SU-DHL-6 (cell line): ENCODE results near the gene SH3BGR.

Source experiments
- H2AFZ ChIP-seq: fragments of 200-600 bp; sonication (generic); 2 replicates; pipeline ENCODE4 v1.6.1; 2014; ENCODE audit warnings: low read depth, mild to moderate bottlenecking, moderate library complexity, mixed read lengths, antibody characterized with exemption, low read length; ENCODE audit not compliant: severe bottlenecking
- H3F3A ChIP-seq: fragments of 200-600 bp; shearing (Covaris generic); 2 replicates; pipeline ENCODE4 v1.6.0; 2016; ENCODE audit warnings: antibody characterized with exemption, mild to moderate bottlenecking; ENCODE audit not compliant: insufficient read depth
- H3K27ac ChIP-seq: fragments of 200-600 bp; sonication (generic); 2 replicates; pipeline ENCODE4 v1.5.1; 2016; ENCODE audit warnings: low read depth, mild to moderate bottlenecking, low read length, moderate library complexity, mixed read lengths
- H3K27me3 ChIP-seq: fragments of 200-600 bp; sonication (generic), shearing (Covaris generic); 2 replicates; pipeline ENCODE4 v1.6.0; 2014; ENCODE audit warnings: mild to moderate bottlenecking, low read length
- H3K36me3 ChIP-seq: fragments of 200-600 bp; sonication (generic); 2 replicates; pipeline ENCODE4 v1.6.1; 2014; ENCODE audit warnings: mild to moderate bottlenecking, low read length, mixed read lengths
- H3K4me2 ChIP-seq: fragments of 300-600, 200-600 bp; shearing (Covaris generic), sonication (generic); 2 replicates; pipeline ENCODE4 v1.6.0; 2014; ENCODE audit warnings: low read length, low read depth, mild to moderate bottlenecking; ENCODE audit not compliant: poor library complexity, severe bottlenecking
- H3K4me3 ChIP-seq: fragments of 200-600 bp; sonication (generic); 2 replicates; pipeline ENCODE4 v1.5.1; 2014; ENCODE audit warnings: antibody characterized with exemption, low read length, mild to moderate bottlenecking, mixed read lengths; ENCODE audit not compliant: insufficient read depth, poor library complexity, severe bottlenecking
- H3K79me2 ChIP-seq: fragments of 200-600 bp; sonication (generic); 2 replicates; pipeline ENCODE4 v1.6.1; 2014; ENCODE audit warnings: mild to moderate bottlenecking, low read length, moderate library complexity; ENCODE audit not compliant: insufficient read depth
- H3K9ac ChIP-seq: fragments of 200-600 bp; sonication (generic); 2 replicates; pipeline ENCODE4 v1.7.0; 2014; ENCODE audit warnings: mild to moderate bottlenecking, low read length
- H3K9me2 ChIP-seq: fragments of 200-600 bp; sonication (generic); replicated peaks from 2 replicates; pipeline ENCODE4 v1.6.1; 2014; ENCODE audit warnings: low read length; ENCODE audit not compliant: insufficient read depth
- H3K9me3 ChIP-seq: fragments of 200-600 bp; sonication (generic); 2 replicates; pipeline ENCODE4 v1.6.1; 2014; ENCODE audit warnings: low read length, mixed read lengths; ENCODE audit not compliant: insufficient read depth
- H4K20me1 ChIP-seq: fragments of 200-600 bp; sonication (generic); 2 replicates; pipeline ENCODE4 v1.6.1; 2014; ENCODE audit warnings: low read depth, mild to moderate bottlenecking, antibody characterized with exemption, low read length, moderate library complexity, mixed read lengths
- CTCF ChIP-seq: fragments of 200-600 bp; sonication (generic); IDR thresholded peaks from one replicate; pipeline ENCODE4 v1.5.1; 2017; ENCODE audit warnings: antibody characterized with exemption, mild to moderate bottlenecking, low read length, moderate library complexity; ENCODE audit not compliant: insufficient read depth, poor library complexity, severe bottlenecking
- EZH2phosphoT487 ChIP-seq: fragments of 200-600 bp; sonication (generic), shearing (Covaris generic); conservative IDR thresholded peaks from 2 replicates; pipeline ENCODE4 v1.6.1; 2018; ENCODE audit warnings: mild to moderate bottlenecking, antibody characterized with exemption, low read length, moderate library complexity, mixed read lengths

The SH3BGR gene

GRCh38 chr21:39555911-39556590 lies 104.3 kb downstream of the SH3BGR start:
- no peaks in the 10 kb centered on the region for H3F3A ChIP-seq
- H3K9me3 ChIP-seq: no peaks in the 10 kb centered on the region
- no peak overlapping the region for H3K27ac ChIP-seq
- TF ChIP-seq CTCF: no peak
- TF ChIP-seq EZH2phosphoT487: no peak
- no peaks in the 10 kb centered on the region for H3K36me3 ChIP-seq
- H3K9me2 ChIP-seq: no peaks in the 10 kb centered on the region
- H2AFZ ChIP-seq: no peak overlapping the region
- no peaks in the 10 kb centered on the region for H4K20me1 ChIP-seq
- no peak overlapping the region for H3K4me3 ChIP-seq
- no peaks in the 10 kb centered on the region for H3K79me2 ChIP-seq
- H3K9ac ChIP-seq: no peak overlapping the region
- no peak overlapping the region for H3K4me2 ChIP-seq
- no peaks in the 10 kb centered on the region for H3K27me3 ChIP-seq

- Histone ChIP-seq H3K36me3 (no peaks in the 10 kb centered on the region), H2AFZ (no peak overlapping the region), H3K4me2 (no peak overlapping the region), H3K4me3 (no peak overlapping the region), H4K20me1 (no peaks in the 10 kb centered on the region), H3K9me3 (no peaks in the 10 kb centered on the region), H3K9me2 (no peaks in the 10 kb centered on the region), H3F3A (no peaks in the 10 kb centered on the region), H3K27ac (no peak overlapping the region), H3K27me3 (no peaks in the 10 kb centered on the region), H3K79me2 (no peaks in the 10 kb centered on the region), H3K9ac (no peak overlapping the region)
- no peak for TF ChIP-seq CTCF
- TF ChIP-seq EZH2phosphoT487: no peak
Observed at GRCh38 chr21:39559511-39559910, 107.7 kb downstream of the SH3BGR start.

GRCh38 chr21:39561140-39561539 lies 109.4 kb downstream of the SH3BGR start:
- no peaks in the 10 kb centered on the region for H3F3A ChIP-seq
- no peak overlapping the region for H3K27ac ChIP-seq
- no peaks in the 10 kb centered on the region for H3K9me2 ChIP-seq
- no peak for TF ChIP-seq CTCF
- no peak overlapping the region for H3K4me2 ChIP-seq
- no peaks in the 10 kb centered on the region for H3K27me3 ChIP-seq
- H3K9ac ChIP-seq: no peak overlapping the region
- H3K4me3 ChIP-seq: no peak overlapping the region
- H3K9me3 ChIP-seq: no peaks in the 10 kb centered on the region
- no peak overlapping the region for H2AFZ ChIP-seq
- H3K36me3 ChIP-seq: no peaks in the 10 kb centered on the region
- no peaks in the 10 kb centered on the region for H3K79me2 ChIP-seq
- H4K20me1 ChIP-seq: no peaks in the 10 kb centered on the region
